SU-DHL-6 (cell line): ENCODE data around the gene MYO1G.

Source experiments
- H2AFZ ChIP-seq: fragments of 200-600 bp; sonication (generic); 2 replicates; pipeline ENCODE4 v1.6.1; 2014; ENCODE audit warnings: low read depth, mild to moderate bottlenecking, moderate library complexity, mixed read lengths, antibody characterized with exemption, low read length; ENCODE audit not compliant: severe bottlenecking
- H3F3A ChIP-seq: fragments of 200-600 bp; shearing (Covaris generic); 2 replicates; pipeline ENCODE4 v1.6.0; 2016; ENCODE audit warnings: antibody characterized with exemption, mild to moderate bottlenecking; ENCODE audit not compliant: insufficient read depth
- H3K27ac ChIP-seq: fragments of 200-600 bp; sonication (generic); 2 replicates; pipeline ENCODE4 v1.5.1; 2016; ENCODE audit warnings: low read depth, mild to moderate bottlenecking, low read length, moderate library complexity, mixed read lengths
- H3K27me3 ChIP-seq: fragments of 200-600 bp; sonication (generic), shearing (Covaris generic); 2 replicates; pipeline ENCODE4 v1.6.0; 2014; ENCODE audit warnings: mild to moderate bottlenecking, low read length
- H3K36me3 ChIP-seq: fragments of 200-600 bp; sonication (generic); 2 replicates; pipeline ENCODE4 v1.6.1; 2014; ENCODE audit warnings: mild to moderate bottlenecking, low read length, mixed read lengths
- H3K4me2 ChIP-seq: fragments of 300-600, 200-600 bp; shearing (Covaris generic), sonication (generic); 2 replicates; pipeline ENCODE4 v1.6.0; 2014; ENCODE audit warnings: low read length, low read depth, mild to moderate bottlenecking; ENCODE audit not compliant: poor library complexity, severe bottlenecking
- H3K4me3 ChIP-seq: fragments of 200-600 bp; sonication (generic); 2 replicates; pipeline ENCODE4 v1.5.1; 2014; ENCODE audit warnings: antibody characterized with exemption, low read length, mild to moderate bottlenecking, mixed read lengths; ENCODE audit not compliant: insufficient read depth, poor library complexity, severe bottlenecking
- H3K79me2 ChIP-seq: fragments of 200-600 bp; sonication (generic); 2 replicates; pipeline ENCODE4 v1.6.1; 2014; ENCODE audit warnings: mild to moderate bottlenecking, low read length, moderate library complexity; ENCODE audit not compliant: insufficient read depth
- H3K9ac ChIP-seq: fragments of 200-600 bp; sonication (generic); 2 replicates; pipeline ENCODE4 v1.7.0; 2014; ENCODE audit warnings: mild to moderate bottlenecking, low read length
- H3K9me2 ChIP-seq: fragments of 200-600 bp; sonication (generic); replicated peaks from 2 replicates; pipeline ENCODE4 v1.6.1; 2014; ENCODE audit warnings: low read length; ENCODE audit not compliant: insufficient read depth
- H3K9me3 ChIP-seq: fragments of 200-600 bp; sonication (generic); 2 replicates; pipeline ENCODE4 v1.6.1; 2014; ENCODE audit warnings: low read length, mixed read lengths; ENCODE audit not compliant: insufficient read depth
- H4K20me1 ChIP-seq: fragments of 200-600 bp; sonication (generic); 2 replicates; pipeline ENCODE4 v1.6.1; 2014; ENCODE audit warnings: low read depth, mild to moderate bottlenecking, antibody characterized with exemption, low read length, moderate library complexity, mixed read lengths
- CTCF ChIP-seq: fragments of 200-600 bp; sonication (generic); IDR thresholded peaks from one replicate; pipeline ENCODE4 v1.5.1; 2017; ENCODE audit warnings: antibody characterized with exemption, mild to moderate bottlenecking, low read length, moderate library complexity; ENCODE audit not compliant: insufficient read depth, poor library complexity, severe bottlenecking
- EZH2phosphoT487 ChIP-seq: fragments of 200-600 bp; sonication (generic), shearing (Covaris generic); conservative IDR thresholded peaks from 2 replicates; pipeline ENCODE4 v1.6.1; 2018; ENCODE audit warnings: mild to moderate bottlenecking, antibody characterized with exemption, low read length, moderate library complexity, mixed read lengths

MYO1G gene

GRCh38 chr7:44985900-44986217 lies 7.0 kb upstream of the MYO1G start:
- Histone ChIP-seq H3K4me3 (peak overlapping the region; percentile 90), H3K36me3 (peaks cover 35% of the 10 kb centered on the region), H3K4me2 (peak overlapping the region; percentile 83), H3K27me3 (no peaks in the 10 kb centered on the region), H4K20me1 (peaks cover 12% of the 10 kb centered on the region), H3K79me2 (peaks cover 34% of the 10 kb centered on the region), H3K27ac (peak overlapping the region; percentile 95), H3K9ac (peak overlapping the region; percentile 91), H3K9me2 (no peaks in the 10 kb centered on the region), H3F3A (peaks cover 58% of the 10 kb centered on the region), H3K9me3 (no peaks in the 10 kb centered on the region), H2AFZ (no peak overlapping the region)
- TF ChIP-seq EZH2phosphoT487 (no peak), CTCF (no peak)

GRCh38 chr7:44985033-44985695 lies 6.3 kb upstream of the MYO1G start:
- Histone ChIP-seq H3K9me2 (no peaks in the 10 kb centered on the region), H3K9me3 (no peaks in the 10 kb centered on the region), H3K4me3 (peak overlapping the region; percentile 90), H3K9ac (peak overlapping the region; percentile 91), H3K27me3 (no peaks in the 10 kb centered on the region), H3K27ac (peak overlapping the region; percentile 95), H3K4me2 (peak overlapping the region; percentile 83), H2AFZ (no peak overlapping the region), H4K20me1 (peaks cover 12% of the 10 kb centered on the region), H3K36me3 (peaks cover 35% of the 10 kb centered on the region), H3F3A (peaks cover 62% of the 10 kb centered on the region), H3K79me2 (peaks cover 34% of the 10 kb centered on the region)
- TF ChIP-seq CTCF (no peak), EZH2phosphoT487 (no peak)

GRCh38 chr7:44984478-44984758 lies 5.6 kb upstream of the MYO1G start:
- peaks cover 12% of the 10 kb centered on the region for H4K20me1 ChIP-seq
- H3K4me3 ChIP-seq: peak overlapping the region; percentile 90
- peaks cover 35% of the 10 kb centered on the region for H3K36me3 ChIP-seq
- peak overlapping the region; percentile 95 for H3K27ac ChIP-seq
- H3K27me3 ChIP-seq: no peaks in the 10 kb centered on the region
- H3F3A ChIP-seq: peaks cover 68% of the 10 kb centered on the region
- no peaks in the 10 kb centered on the region for H3K9me3 ChIP-seq
- H3K79me2 ChIP-seq: peaks cover 34% of the 10 kb centered on the region
- peak overlapping the region; percentile 91 for H3K9ac ChIP-seq
- H3K4me2 ChIP-seq: peak overlapping the region; percentile 83
- H2AFZ ChIP-seq: no peak overlapping the region
- TF ChIP-seq EZH2phosphoT487 (no peak), CTCF (no peak)
- no peaks in the 10 kb centered on the region for H3K9me2 ChIP-seq
